HFF-Myc (cell line): ENCODE data around the gene FBXL16.
A peak's percentile ranks its signal among the peaks of the same experiment; 100 is the strongest.

ENCODE experiments used
- DNase-seq: peaks from one replicate; pipeline ENCODE4 v3.0.0-alpha.2; 2011; ENCODE audit warnings: low read depth; ENCODE audit errors: extremely low read depth
- H3K4me3 ChIP-seq: replicated peaks from 2 replicates; pipeline ENCODE4 v1.5.1; 2011; ENCODE audit warnings: low read depth, mild to moderate bottlenecking, control low read depth, low read length
- CTCF ChIP-seq: IDR thresholded peaks from 2 replicates; pipeline ENCODE4 v1.5.1; 2012; ENCODE audit warnings: mild to moderate bottlenecking, low read depth, low read length, control low read depth; ENCODE audit errors: missing control alignments

Gene FBXL16

GRCh38 chr16:711548-712320 lies 6.1 kb upstream of the FBXL16 start:
- no peak for DNase-seq
- H3K4me3 ChIP-seq = no peak overlapping the region

GRCh38 chr16:711084-711483 lies 5.5 kb upstream of the FBXL16 start:
- no peak for DNase-seq
- no peak for TF ChIP-seq CTCF
- no peak overlapping the region for H3K4me3 ChIP-seq

More at GRCh38 chr16:711548-712320, 6.1 kb upstream of the FBXL16 start:
- TF ChIP-seq CTCF = peak; percentile 91

GRCh38 chr16:710500-711075 lies 5.0 kb upstream of the FBXL16 start:
- no peak for DNase-seq
- H3K4me3 ChIP-seq = no peak overlapping the region
- TF ChIP-seq CTCF = no peak

GRCh38 chr16:709566-710499 lies 4.2 kb upstream of the FBXL16 start:
- DNase-seq = no peak
- no peak for TF ChIP-seq CTCF
- no peak overlapping the region for H3K4me3 ChIP-seq

GRCh38 chr16:708959-709358 lies 3.4 kb upstream of the FBXL16 start:
- no peak overlapping the region for H3K4me3 ChIP-seq
- no peak for DNase-seq
- no peak for TF ChIP-seq CTCF

GRCh38 chr16:708019-708418 lies 2.4 kb upstream of the FBXL16 start:
- no peak for DNase-seq
- TF ChIP-seq CTCF = no peak
- no peak overlapping the region for H3K4me3 ChIP-seq
